ENCODE results near the gene MKI67.

Gene MKI67

GRCh38 chr10:128062881-128063563 is 63.2 kb downstream of the MKI67 start:
- no peak for DNase-seq

DNA sequence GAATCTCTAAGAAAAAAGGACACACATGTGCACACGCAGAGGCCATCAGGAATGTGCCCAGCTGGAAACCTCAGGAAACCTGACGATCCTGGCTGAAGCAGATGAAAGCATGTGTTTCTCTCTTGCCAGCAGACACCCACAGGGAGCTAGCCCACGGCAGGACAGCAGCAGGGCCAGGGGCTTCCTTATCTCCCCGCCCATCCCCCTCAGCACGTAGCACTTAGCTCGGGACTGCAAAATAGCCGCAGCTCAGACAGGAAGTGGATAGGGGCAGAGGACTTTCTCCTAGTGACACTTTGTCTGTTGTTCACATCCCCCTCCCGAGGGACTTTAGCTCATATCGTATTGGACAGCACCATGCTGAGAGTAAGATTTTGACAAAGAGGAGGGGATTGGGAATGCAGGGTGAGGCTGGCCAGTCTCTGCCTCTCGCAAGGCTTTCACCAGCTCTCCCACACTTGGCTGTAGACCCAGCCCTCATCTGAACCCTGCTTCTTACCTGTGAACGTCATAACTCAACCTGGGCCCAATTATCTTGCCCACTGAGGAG is 63.8 kb downstream of the MKI67 start:
- DNase-seq = no peak

GRCh38 chr10:128061306-128062300 is 64.6 kb downstream of the MKI67 start:
- DNase-seq = no peak

GRCh38 chr10:128060341-128061250 is 65.6 kb downstream of the MKI67 start:
- no peak for DNase-seq

DNA sequence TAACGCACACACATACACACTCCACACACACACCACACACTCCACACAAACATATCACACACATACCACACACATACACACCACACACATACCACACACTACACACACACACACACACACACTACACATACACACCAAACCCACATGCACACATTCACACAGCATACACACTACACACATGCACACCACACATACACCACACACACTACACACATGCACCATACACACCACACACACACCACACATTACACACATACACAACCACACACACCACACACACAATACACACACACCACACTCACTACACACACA is 66.3 kb downstream of the MKI67 start:
- no peak for DNase-seq

DNA sequence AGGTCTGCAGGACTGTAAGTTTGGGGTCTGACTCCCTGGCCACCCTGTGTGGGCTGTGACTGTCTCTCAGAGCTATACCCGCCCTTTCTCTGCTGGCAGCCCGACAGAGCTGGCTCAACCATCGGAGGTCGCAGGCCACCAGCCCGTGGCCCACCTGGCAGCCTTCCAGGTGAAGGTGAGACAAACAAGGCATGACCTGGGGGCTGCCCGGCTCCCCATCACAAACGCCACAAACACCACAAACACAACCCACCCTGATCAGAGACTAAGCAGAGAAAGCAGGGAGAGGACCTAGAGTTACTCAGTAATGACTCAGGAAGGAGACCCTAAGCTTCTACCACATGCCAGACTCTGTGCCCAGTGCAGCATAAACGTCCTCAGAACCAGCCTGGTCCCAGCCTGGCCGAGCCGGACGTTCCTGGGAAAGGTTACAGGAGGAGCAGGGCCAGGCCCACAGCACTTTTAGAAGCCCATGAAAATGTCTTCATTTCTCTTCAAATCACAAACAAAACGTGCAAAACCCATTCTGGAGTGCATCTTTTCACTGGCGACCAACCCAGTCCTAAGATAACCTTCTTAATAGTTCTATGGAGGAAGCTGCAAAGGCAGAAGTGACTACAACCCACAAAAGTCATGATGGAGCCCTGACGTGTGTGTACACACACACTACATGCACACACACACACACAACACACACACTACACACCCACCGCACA is 66.8 kb downstream of the MKI67 start:
- no peak for DNase-seq

- DNase-seq = no peak
These were observed 67.5 kb downstream of the MKI67 start for GRCh38 chr10:128058750-128059134.

GRCh38 chr10:128058106-128058749 is 68.0 kb downstream of the MKI67 start:
- no peak for DNase-seq

GRCh38 chr10:128056303-128057050 is 69.7 kb downstream of the MKI67 start:
- no peak for DNase-seq

GRCh38 chr10:128055061-128055868 is 71.0 kb downstream of the MKI67 start:
- no peak for DNase-seq

- DNase-seq = no peak
These were observed 71.9 kb downstream of the MKI67 start for GRCh38 chr10:128054163-128054970.

DNA sequence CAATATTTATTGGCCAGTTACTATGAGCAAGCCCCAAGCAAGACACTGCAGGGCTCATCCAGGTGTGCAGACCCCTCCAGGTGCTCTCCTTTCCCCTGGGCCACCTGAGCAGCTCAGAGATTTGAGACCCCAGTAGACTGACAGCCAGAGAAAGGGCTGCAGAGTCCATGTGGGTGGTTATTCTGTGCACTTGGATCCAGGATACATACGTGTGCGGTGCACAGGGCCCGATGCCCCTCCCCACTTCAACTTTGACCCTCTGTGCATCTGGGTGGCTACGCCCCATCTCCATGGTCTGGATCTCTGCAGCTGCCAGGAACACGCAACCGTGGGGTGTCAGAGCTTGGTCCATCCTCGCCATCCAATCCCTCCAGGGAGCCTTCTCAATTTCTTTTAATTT is 72.9 kb downstream of the MKI67 start:
- no peak for DNase-seq

DNA sequence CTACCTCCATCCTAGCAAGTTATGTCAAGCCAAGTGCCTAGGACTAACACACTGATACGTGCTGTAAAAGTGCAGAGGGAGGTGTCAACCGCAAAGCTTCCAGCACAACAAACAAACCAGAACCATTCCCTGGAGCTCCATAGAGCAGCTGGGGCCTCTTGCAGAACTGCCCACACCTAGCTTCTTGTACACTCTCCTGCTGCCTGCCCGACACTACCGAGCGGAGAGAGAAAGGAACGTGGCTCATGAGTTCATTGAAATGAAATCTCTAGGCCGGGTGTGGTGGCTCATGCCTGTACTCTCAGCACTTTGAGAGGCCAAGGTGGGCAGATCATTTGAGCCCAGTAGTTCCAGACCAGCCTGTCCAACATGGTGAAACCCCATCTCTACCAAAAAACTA is 73.5 kb downstream of the MKI67 start:
- no peak for DNase-seq

GRCh38 chr10:128051548-128051947 is 74.7 kb downstream of the MKI67 start:
- DNase-seq = no peak

- no peak for DNase-seq
These were observed 75.3 kb downstream of the MKI67 start for GRCh38 chr10:128050936-128051335.

- DNase-seq = no peak
These were observed 76.1 kb downstream of the MKI67 start for GRCh38 chr10:128050121-128050516.

DNA sequence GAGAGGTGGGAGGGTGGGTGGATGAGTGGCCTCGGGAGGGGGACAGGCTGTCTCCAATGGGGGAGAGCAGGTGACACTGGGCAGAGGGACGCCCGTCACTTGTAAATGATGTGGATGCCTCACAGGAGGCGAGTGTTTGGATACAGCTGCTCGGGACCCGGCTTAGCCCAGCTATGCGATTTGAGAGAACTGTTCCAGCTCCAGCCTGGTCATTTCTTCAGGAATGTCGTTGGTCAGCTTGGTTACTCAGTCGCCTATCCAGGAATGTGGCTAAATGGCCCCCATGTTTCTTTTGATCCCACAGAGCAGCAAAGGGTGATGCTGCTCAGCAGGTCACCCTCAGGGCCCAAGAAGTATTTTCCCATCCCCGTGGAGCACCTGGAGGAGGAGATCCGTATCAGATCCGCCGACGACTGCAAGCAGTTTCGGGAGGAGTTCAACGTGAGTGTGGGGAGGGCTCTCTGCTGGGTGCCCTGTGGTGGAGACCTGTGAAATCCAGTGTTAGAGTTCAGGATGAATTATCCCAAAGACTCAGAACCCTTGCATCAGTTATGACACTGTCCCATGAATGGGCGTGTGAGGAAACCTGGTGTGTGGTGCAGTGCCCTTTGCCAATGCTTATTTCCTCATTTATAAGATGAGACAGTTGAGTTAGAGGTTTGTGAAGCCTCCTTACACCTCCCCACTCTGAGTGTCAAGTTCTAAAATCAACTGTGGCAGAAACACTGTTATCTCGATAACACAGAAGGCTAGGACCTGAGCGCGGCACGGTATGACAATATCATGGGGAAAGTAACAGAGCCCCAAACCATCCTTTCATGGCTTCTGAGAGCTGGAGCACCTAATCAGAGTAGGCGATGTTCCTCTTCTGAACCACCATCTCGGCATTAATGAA is 76.8 kb downstream of the MKI67 start:
- no peak for DNase-seq

DNA sequence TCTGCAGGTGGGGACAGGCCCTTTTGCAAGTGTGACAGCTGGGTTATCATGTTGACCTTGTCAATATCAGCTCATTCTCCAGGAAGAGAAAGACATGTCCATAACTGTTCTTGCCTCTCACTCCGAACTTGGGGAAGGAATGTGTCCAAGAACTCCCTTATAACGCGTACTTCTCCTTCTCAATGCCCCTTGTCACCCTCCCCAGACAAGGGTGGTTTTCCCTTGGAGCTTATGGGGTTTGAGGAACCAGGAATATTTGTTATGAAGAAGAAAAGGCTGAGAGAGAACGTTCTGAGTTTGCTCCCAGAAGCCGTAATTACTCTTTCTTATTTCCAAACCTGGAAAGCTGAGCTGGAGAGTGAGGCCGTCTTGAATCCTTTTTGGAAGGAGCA is 77.4 kb downstream of the MKI67 start:
- DNase-seq = no peak

Data from NCI-H1048 (cell line).